ENCODE measurements around the gene ZNF44. TPM values are rescaled to one million over a fixed set of nuclear protein-coding genes. Genes with fewer than 3 reads are reported as not detected.

The ZNF44 gene
- total RNA-seq (1 to 10 TPM; 2.9 to 8.3 (median 6.0) TPM), polyA plus RNA-seq (1 to 10 TPM; 2.6 to 8.5 (median 5.5) TPM)
- long read RNA-seq, donor 1, partial matches to known transcripts = 0 of 2 reads
- long read RNA-seq, donor 1, other reads (novel, unspliced or antisense) = 0 of 2 reads
- long read RNA-seq, donor 2, partial matches to known transcripts = 0 of 9 reads
- long read RNA-seq, donor 2, other reads (novel, unspliced or antisense) = 7 of 9 reads

GRCh38 chr19:12294249-12295158, at the start of gene ZNF44:
Gene ZNF44 (minus strand): TSS chr19:12294883. CDS start chr19:12294694, 189 bp downstream.
- Histone ChIP-seq H3K9me3 (no peaks in the 10 kb centered on the region), H3K27me3 (ENCODE audit: insufficient read depth in 3 of 3, low read length in 2 of 3) (no peaks in the 10 kb centered on the region), H3K4me3 (peak within 1 kb of the TSS; percentile 100), H3K27ac (peak within 1 kb of the TSS; percentile 98), H3K36me3 (ENCODE audit: insufficient read depth in 1 of 2, low read depth in 1 of 2) (no peaks in the 10 kb centered on the region), H3K4me1 (peaks cover 18% of the 10 kb centered on the region)
- WGBS, 3 donors = 0 to 1% (median 0%) methylated on average over 50 to 66 of the region's 66 CpGs
- peak; percentile 98 for DNase-seq
- intact Hi-C loops (cut with DNase I) = loop anchor here (2.0 to 10.0 kb wide), 3 partner anchors 36 to 330 kb away; partner anchors contain the start of genes ZNF563 (in 1 of the 2) and ZNF763 (in 1 of the 2)
- peak; percentile 98 to 99 (median 99) for ATAC-seq
- no peak for TF ChIP-seq CTCF (IDR thresholded peaks at IDR 0.05)

- peak; percentile 99 to 100 (median 100) for ATAC-seq
- Histone ChIP-seq H3K27ac (peak within 1 kb of the TSS; percentile 94), H3K4me3 (peak within 1 kb of the TSS; percentile 98), H3K36me3 (ENCODE audit: insufficient read depth in 1 of 2, low read depth in 1 of 2) (no peaks in the 10 kb centered on the region), H3K4me1 (peaks cover 19% of the 10 kb centered on the region), H3K27me3 (ENCODE audit: insufficient read depth in 3 of 3, low read length in 2 of 3) (no peaks in the 10 kb centered on the region), H3K9me3 (no peaks in the 10 kb centered on the region)
- 1% methylated on average over 51 to 55 of the region's 55 CpGs for WGBS, 3 donors
- peak; percentile 97 to 98 for DNase-seq
- TF ChIP-seq CTCF (IDR thresholded peaks at IDR 0.05) = no peak
- intact Hi-C loops (cut with DNase I) = loop anchor here in 1 of 2 donors (2.0 to 5.0 kb wide), 2 partner anchors 34 to 39 kb away; partner anchors contain the start of genes ZNF44 and ZNF442
Observed at GRCh38 chr19:12333162-12334159, 38.8 kb upstream of the ZNF44 start, which contains the start of gene ZNF563. Gene ZNF563 (minus strand): TSS chr19:12333633. CDS start chr19:12333482, 151 bp downstream.

- intact Hi-C loops (cut with DNase I) = loop anchor here (2.0 to 5.0 kb wide), 2 partner anchors 36 to 37 kb away; partner anchors contain the start of genes ZNF44 (in 1 of the 2) and ZNF442 (in 1 of the 2)
- DNase-seq (no peak), ATAC-seq (no peak)
- H3K9me3 ChIP-seq = no peaks in the 10 kb centered on the region
- 72 to 83% (median 77%) methylated on average over 4 of the region's 4 CpGs for WGBS, 3 donors
- H3K4me3 ChIP-seq = no peak overlapping the region
- no peaks in the 10 kb centered on the region for H3K27me3 ChIP-seq (ENCODE audit: insufficient read depth in 3 of 3, low read length in 2 of 3)
- H3K27ac ChIP-seq = peak overlapping the region; percentile 1
- no peak for TF ChIP-seq CTCF (IDR thresholded peaks at IDR 0.05)
- peaks cover 19% of the 10 kb centered on the region for H3K4me1 ChIP-seq
- H3K36me3 ChIP-seq (ENCODE audit: insufficient read depth in 1 of 2, low read depth in 1 of 2) = no peaks in the 10 kb centered on the region
Observed at GRCh38 chr19:12331211-12331941, 36.7 kb upstream of the ZNF44 start.
